ENCODE data around the gene EFCAB11.
A peak's percentile ranks its signal among the peaks of the same experiment; 100 is the strongest.

EFCAB11 gene, protein sequence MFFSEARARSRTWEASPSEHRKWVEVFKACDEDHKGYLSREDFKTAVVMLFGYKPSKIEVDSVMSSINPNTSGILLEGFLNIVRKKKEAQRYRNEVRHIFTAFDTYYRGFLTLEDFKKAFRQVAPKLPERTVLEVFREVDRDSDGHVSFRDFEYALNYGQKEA

GRCh38 chr14:89954070-89955021 lies at the start of gene EFCAB11:
Gene EFCAB11, minus strand, starts transcription at chr14:89954730. Its CDS starts 70 bp downstream, at chr14:89954660.
- DNase-seq: peak; percentile 99

DNA sequence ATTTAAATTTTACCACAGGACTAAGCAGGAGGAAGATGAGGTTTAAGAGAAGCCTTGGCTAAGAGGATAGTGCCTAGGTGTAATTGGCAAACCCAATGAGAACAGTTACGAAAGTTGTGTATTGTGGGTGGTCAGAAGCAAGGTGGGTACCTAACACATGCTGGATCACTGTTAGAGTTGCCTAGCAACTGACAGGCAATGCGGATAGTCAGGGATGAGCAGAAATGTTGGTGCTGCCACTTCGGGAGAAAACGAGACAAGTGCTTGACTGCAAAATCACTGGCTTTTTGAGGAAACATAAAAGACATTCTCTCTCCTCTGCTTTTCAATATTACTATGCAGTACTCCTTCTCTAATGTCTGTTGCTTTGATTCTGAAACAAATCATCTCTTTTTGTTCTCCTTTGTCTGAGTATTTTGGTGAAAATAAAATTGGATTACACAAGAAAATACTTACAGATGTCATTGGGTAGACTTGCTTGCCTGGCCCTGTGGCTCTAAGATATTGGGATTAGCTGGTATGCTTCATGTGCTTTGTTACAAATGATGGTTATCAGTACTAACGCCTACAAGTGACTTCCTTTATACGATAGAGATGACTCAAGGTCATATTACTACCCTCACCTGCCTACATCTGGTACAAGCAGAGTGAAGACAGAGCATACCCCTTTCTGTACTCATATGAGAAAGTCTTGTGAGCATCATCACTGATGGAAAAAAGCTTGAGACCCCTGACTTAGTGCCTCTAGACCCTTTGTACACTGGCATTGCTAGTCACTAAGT lies 49.2 kb upstream of the EFCAB11 start:
- no peak for DNase-seq

DNA sequence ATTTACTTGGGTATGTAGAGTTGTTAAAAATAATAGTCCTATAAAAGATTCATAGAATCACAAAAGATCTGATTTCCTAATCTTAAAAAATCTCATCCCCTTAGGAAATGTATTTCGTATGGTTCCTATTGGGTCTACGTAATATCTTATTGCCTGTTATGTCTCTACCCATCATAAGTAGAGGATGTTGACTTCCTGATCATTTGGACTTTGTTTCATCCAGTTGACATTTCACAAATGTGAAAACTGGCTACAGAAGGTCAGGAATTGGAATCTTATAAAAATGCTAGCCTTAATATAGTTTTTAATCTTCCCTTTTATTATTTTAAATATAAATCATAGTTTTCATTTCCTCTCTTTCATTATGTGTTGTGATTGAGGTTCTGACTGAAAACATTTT lies 46.4 kb upstream of the EFCAB11 start:
- no peak for DNase-seq

DNA sequence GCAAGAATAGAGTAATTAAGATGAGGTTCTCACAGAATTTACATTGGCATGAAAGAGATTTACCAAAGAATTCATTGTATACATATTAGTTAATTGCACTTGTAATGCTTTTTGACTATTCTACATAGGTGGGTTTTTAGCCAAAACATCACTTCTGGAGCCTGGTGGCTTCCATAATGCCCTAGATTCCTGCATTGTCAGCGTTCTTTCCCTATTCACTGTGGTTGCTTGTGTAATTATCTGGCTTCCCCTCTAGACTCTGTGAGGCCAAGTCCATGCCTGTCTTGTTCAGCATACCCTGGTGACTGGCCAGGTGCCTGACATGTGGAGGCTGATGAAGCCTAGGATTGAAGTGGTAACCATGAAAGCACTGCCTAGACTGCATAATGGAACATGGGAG lies 42.4 kb upstream of the EFCAB11 start:
- DNase-seq: no peak

- no peak for DNase-seq
Measured at GRCh38 chr14:89992273-89992672, 37.7 kb upstream of the EFCAB11 start.

- no peak for DNase-seq
Measured at GRCh38 chr14:89990623-89991275, 36.2 kb upstream of the EFCAB11 start.

DNA sequence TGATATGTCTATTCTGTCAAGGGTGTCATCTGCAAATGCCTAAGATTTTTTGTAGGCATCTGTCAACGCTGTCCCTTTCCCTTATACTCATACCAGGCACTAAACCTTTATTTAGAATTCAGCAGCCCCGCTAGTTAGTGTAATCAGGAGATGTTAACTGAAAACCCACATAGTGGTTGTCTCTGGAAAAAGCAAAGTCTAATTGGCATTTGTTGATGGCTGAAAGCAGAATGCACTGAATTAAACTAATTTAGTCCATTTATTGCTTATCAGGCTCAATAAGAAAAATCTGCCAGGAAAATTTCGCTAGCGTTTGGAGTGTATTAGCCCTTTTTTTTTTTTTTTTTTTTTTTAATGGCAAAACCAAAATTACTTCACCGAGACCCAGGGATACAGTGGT lies 35.7 kb upstream of the EFCAB11 start:
- no peak for DNase-seq

- no peak for DNase-seq
Measured at GRCh38 chr14:89988787-89989186, 34.3 kb upstream of the EFCAB11 start.

DNA sequence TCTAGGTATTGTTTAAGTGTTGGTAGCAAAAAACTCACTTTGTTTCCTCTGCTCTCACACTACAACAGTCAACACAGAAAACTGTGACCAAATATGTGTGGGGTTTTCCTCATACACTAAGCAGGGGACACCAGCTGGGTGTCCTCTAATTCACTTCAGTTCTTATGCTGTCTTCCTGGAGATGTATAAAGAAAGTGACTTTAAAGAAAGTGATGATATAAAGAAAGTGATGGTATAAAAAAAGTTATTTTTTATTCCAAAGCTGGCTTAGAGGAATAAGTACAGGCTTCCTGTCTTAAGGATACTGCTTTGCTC lies 32.6 kb upstream of the EFCAB11 start:
- DNase-seq: no peak

- no peak for DNase-seq
Measured at GRCh38 chr14:89986462-89987160, 32.1 kb upstream of the EFCAB11 start.

DNA sequence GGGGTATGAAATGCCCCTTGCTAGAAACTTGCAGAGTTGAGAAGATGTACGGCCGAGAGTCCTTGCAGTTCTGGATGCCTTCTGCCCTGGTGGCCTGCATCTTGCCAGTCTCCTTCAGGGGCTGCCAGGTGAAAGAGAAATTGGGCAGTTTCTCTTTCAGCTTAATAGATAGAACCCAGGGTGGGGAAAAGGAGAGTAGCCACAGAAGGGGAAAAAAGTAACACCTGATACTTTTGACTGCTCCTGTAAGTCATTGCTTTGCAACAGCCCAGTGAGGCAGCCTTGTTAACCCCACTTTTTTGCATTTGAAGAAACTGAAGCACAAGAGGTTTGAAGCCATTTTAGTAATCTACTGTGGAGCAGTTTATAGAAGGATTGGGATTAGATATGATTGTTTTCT lies 28.8 kb upstream of the EFCAB11 start:
- no peak for DNase-seq

DNA sequence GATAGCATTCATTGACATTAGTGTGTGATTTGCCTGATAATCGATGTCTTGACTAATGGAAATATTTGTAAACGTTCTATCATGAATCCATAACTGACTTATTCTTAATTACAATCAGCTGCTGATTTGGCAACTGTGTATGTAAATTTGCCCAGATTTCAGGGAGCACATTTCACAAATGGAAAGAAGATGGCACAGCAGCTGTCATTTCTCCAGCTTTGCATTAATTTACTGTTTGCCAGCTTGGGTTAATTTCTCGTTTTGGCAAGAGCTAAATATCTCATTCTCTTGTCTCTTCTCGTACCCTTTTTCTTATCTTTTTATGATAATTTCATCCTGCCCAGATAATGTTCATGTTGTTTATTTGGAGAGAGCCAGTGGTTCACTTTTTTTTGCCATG lies 24.1 kb upstream of the EFCAB11 start:
- DNase-seq: no peak

GRCh38 chr14:89977668-89978067 lies 23.1 kb upstream of the EFCAB11 start:
- no peak for DNase-seq

GRCh38 chr14:89973234-89973823 lies 18.8 kb upstream of the EFCAB11 start:
- peak; percentile 61 for DNase-seq

GRCh38 chr14:89965839-89966238 lies 11.3 kb upstream of the EFCAB11 start:
- DNase-seq: no peak

DNA sequence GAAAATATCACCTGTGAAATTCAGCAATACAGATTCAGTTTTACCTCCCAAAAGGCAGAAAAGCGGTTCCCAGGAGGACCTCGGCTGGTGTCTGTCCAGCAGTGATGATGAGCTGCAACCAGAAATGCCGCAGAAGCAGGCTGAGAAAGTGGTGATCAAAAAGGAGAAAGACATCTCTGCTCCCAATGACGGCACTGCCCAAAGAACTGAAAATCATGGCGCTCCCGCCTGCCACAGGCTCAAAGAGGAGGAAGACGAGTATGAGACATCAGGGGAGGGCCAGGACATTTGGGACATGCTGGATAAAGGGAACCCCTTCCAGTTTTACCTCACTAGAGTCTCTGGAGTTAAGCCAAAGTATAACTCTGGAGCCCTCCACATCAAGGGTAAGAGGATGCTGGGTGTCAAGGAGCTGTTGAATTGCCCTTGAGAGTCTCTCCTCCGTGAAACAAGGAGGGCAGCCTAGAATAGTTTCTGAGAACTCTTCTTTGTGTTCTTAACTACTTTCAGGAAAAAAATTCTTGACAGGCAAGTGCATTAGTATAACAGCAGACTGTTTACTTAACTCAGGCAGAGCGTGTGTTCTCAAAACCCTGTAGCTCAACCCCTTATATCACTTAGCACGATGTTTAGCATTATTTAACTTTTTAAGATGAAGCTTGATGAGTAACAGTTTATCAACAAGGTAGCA lies 8.9 kb upstream of the EFCAB11 start:
- no peak for DNase-seq

DNA sequence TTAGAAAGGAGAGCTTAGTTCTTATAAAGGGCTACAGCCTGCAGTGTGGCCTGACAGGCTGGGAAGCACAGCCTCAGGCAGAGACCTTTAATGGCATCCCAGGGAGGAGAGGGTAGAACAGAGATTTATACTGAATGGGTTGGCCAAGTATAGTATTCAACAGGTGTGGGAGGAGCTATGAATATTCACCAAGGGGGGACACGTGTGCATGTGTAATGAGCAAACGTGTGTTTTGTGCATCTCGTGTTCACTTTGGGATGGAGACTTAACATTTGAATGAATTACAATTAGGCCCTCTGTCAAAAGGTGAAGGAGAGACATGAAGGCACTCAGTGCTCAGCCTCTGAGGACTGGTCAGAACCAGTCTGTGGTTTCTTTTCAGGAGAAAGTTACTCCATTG lies 6.4 kb upstream of the EFCAB11 start:
- no peak for DNase-seq

- no peak for DNase-seq
Measured at GRCh38 chr14:89959853-89960445, 5.4 kb upstream of the EFCAB11 start.

GRCh38 chr14:89958966-89959365 lies 4.4 kb upstream of the EFCAB11 start:
- DNase-seq: no peak

GRCh38 chr14:89957791-89958190 lies 3.3 kb upstream of the EFCAB11 start:
- no peak for DNase-seq

DNA sequence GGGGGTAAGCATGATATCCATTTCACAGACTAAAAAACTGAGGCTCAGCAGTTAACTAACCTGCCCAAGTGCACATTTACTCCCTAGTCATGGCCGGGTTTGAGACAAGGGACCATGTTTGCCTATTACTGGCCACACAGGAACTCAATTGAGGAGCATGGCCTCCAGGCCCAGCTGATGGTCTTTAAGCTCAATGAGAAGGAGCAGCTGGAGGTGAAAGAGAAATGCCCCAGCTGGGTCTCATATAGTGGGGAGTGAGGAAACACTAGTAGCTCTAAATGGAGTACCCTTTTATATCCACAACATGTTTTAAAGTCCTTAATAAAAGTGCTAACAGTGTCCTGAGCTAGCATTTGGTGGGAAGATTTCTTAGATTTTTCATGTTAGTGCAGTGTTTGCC lies 2.8 kb upstream of the EFCAB11 start:
- no peak for DNase-seq
